ENCODE results near the gene SUN1.
A peak's percentile ranks its signal among the peaks of the same experiment; 100 is the strongest.

The SUN1 gene

DNA sequence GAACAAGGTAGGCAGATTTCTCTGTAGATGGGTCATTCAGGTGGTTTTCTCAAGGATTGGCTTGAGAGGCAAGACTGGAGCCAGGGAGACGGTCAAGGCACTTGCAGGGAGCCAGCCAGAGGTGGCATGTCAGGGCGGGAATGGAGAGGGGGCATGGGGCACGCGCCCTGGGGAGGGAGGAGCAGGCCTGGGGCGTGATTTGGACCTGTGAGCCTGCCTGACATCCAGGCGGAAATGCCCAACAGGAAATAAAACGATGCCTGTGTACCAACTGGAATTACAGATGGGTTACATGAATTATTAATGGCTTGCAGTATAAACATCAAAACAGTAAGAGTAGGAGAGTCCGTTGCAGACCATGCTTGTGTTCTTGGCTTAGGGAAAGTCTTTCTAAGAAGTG is 8.6 kb upstream of the SUN1 start:
- no peak; the same call in 1 of the 3 replicates for ATAC-seq
- TF ChIP-seq, protein P1, sequence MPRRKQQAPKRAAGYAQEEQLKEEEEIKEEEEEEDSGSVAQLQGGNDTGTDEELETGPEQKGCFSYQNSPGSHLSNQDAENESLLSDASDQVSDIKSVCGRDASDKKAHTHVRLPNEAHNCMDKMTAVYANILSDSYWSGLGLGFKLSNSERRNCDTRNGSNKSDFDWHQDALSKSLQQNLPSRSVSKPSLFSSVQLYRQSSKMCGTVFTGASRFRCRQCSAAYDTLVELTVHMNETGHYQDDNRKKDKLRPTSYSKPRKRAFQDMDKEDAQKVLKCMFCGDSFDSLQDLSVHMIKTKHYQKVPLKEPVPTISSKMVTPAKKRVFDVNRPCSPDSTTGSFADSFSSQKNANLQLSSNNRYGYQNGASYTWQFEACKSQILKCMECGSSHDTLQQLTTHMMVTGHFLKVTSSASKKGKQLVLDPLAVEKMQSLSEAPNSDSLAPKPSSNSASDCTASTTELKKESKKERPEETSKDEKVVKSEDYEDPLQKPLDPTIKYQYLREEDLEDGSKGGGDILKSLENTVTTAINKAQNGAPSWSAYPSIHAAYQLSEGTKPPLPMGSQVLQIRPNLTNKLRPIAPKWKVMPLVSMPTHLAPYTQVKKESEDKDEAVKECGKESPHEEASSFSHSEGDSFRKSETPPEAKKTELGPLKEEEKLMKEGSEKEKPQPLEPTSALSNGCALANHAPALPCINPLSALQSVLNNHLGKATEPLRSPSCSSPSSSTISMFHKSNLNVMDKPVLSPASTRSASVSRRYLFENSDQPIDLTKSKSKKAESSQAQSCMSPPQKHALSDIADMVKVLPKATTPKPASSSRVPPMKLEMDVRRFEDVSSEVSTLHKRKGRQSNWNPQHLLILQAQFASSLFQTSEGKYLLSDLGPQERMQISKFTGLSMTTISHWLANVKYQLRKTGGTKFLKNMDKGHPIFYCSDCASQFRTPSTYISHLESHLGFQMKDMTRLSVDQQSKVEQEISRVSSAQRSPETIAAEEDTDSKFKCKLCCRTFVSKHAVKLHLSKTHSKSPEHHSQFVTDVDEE (CRISPR knock-in tag; IDR thresholded peaks at IDR 0.05): no peak
- TF ChIP-seq TCF4 (CRISPR knock-in tag; IDR thresholded peaks at IDR 0.05; ENCODE audit: borderline replicate concordance) (no peak), TOX (CRISPR knock-in tag; IDR thresholded peaks at IDR 0.05; ENCODE audit: borderline replicate concordance) (no peak), ZNF565 (CRISPR knock-in tag; conservative IDR thresholded peaks at IDR 0.05; ENCODE audit: low read depth) (no peak), RARB (CRISPR knock-in tag; IDR thresholded peaks at IDR 0.05) (no peak), ESRRG (CRISPR knock-in tag; IDR thresholded peaks at IDR 0.05) (no peak), ZFP30 (CRISPR knock-in tag; IDR thresholded peaks at IDR 0.05) (no peak), ZNF70 (CRISPR knock-in tag; IDR thresholded peaks at IDR 0.05) (no peak), OSR1 (CRISPR knock-in tag; IDR thresholded peaks at IDR 0.05) (no peak), ZC3H10 (CRISPR knock-in tag; IDR thresholded peaks at IDR 0.05) (no peak), ZNF8 (CRISPR knock-in tag; IDR thresholded peaks at IDR 0.05) (no peak), ISL1 (CRISPR knock-in tag; IDR thresholded peaks at IDR 0.05) (no peak), ZFP3 (CRISPR knock-in tag; IDR thresholded peaks at IDR 0.05) (no peak), BACH2 (CRISPR knock-in tag; IDR thresholded peaks at IDR 0.05; ENCODE audit: borderline replicate concordance) (no peak), CSDC2 (CRISPR knock-in tag; IDR thresholded peaks at IDR 0.05) (no peak)
- TF ChIP-seq, protein P2, sequence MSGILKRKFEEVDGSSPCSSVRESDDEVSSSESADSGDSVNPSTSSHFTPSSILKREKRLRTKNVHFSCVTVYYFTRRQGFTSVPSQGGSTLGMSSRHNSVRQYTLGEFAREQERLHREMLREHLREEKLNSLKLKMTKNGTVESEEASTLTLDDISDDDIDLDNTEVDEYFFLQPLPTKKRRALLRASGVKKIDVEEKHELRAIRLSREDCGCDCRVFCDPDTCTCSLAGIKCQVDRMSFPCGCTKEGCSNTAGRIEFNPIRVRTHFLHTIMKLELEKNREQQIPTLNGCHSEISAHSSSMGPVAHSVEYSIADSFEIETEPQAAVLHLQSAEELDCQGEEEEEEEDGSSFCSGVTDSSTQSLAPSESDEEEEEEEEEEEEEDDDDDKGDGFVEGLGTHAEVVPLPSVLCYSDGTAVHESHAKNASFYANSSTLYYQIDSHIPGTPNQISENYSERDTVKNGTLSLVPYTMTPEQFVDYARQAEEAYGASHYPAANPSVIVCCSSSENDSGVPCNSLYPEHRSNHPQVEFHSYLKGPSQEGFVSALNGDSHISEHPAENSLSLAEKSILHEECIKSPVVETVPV (CRISPR knock-in tag; IDR thresholded peaks at IDR 0.05): no peak
- TF ChIP-seq, protein P3, sequence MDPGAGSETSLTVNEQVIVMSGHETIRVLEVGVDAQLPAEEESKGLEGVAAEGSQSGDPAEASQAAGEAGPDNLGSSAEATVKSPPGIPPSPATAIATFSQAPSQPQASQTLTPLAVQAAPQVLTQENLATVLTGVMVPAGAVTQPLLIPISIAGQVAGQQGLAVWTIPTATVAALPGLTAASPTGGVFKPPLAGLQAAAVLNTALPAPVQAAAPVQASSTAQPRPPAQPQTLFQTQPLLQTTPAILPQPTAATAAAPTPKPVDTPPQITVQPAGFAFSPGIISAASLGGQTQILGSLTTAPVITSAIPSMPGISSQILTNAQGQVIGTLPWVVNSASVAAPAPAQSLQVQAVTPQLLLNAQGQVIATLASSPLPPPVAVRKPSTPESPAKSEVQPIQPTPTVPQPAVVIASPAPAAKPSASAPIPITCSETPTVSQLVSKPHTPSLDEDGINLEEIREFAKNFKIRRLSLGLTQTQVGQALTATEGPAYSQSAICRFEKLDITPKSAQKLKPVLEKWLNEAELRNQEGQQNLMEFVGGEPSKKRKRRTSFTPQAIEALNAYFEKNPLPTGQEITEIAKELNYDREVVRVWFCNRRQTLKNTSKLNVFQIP (CRISPR knock-in tag; IDR thresholded peaks at IDR 0.05; ENCODE audit: borderline replicate concordance, low read depth): no peak
- TF ChIP-seq, protein P4, sequence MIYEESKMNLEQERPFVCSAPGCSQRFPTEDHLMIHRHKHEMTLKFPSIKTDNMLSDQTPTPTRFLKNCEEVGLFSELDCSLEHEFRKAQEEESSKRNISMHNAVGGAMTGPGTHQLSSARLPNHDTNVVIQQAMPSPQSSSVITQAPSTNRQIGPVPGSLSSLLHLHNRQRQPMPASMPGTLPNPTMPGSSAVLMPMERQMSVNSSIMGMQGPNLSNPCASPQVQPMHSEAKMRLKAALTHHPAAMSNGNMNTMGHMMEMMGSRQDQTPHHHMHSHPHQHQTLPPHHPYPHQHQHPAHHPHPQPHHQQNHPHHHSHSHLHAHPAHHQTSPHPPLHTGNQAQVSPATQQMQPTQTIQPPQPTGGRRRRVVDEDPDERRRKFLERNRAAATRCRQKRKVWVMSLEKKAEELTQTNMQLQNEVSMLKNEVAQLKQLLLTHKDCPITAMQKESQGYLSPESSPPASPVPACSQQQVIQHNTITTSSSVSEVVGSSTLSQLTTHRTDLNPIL (CRISPR knock-in tag; IDR thresholded peaks at IDR 0.05; ENCODE audit: low read depth): no peak

DNA sequence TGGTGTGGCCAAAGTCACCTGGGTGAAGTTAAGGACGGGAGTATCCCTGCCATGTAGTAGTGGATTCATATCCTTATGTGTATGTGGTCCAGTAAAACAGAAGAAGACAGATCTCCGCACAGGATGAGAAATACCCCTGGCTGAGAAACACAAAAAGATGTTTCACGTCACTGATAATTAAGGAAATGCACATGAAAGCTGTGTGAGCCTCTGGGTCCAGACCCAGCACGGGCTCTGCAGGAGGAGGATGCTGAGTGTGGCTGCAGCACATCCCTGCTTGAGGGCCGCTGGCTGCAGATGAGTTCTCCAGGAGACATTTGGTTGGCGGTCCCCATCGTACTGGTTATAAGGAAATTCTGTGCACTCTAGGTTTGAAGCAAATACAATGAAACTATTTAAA is 8.2 kb upstream of the SUN1 start:
- no peak for TF ChIP-seq RARB (CRISPR knock-in tag; IDR thresholded peaks at IDR 0.05)
- TF ChIP-seq OSR1 (CRISPR knock-in tag; IDR thresholded peaks at IDR 0.05): no peak
- no peak for TF ChIP-seq TOX (CRISPR knock-in tag; IDR thresholded peaks at IDR 0.05; ENCODE audit: borderline replicate concordance)
- TF ChIP-seq, protein P3 (CRISPR knock-in tag; IDR thresholded peaks at IDR 0.05; ENCODE audit: borderline replicate concordance, low read depth): no peak
- no peak for TF ChIP-seq PPARA (CRISPR knock-in tag; IDR thresholded peaks at IDR 0.05; ENCODE audit: borderline replicate concordance)
- TF ChIP-seq, protein P5, sequence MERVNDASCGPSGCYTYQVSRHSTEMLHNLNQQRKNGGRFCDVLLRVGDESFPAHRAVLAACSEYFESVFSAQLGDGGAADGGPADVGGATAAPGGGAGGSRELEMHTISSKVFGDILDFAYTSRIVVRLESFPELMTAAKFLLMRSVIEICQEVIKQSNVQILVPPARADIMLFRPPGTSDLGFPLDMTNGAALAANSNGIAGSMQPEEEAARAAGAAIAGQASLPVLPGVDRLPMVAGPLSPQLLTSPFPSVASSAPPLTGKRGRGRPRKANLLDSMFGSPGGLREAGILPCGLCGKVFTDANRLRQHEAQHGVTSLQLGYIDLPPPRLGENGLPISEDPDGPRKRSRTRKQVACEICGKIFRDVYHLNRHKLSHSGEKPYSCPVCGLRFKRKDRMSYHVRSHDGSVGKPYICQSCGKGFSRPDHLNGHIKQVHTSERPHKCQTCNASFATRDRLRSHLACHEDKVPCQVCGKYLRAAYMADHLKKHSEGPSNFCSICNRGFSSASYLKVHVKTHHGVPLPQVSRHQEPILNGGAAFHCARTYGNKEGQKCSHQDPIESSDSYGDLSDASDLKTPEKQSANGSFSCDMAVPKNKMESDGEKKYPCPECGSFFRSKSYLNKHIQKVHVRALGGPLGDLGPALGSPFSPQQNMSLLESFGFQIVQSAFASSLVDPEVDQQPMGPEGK (CRISPR knock-in tag; IDR thresholded peaks at IDR 0.05; ENCODE audit: borderline replicate concordance): no peak
- no peak for TF ChIP-seq ZC3H10 (CRISPR knock-in tag; IDR thresholded peaks at IDR 0.05)
- TF ChIP-seq, protein P2 (CRISPR knock-in tag; IDR thresholded peaks at IDR 0.05): no peak
- TF ChIP-seq SNAI2 (CRISPR knock-in tag; IDR thresholded peaks at IDR 0.05): no peak
- no peak for TF ChIP-seq ISL1 (CRISPR knock-in tag; IDR thresholded peaks at IDR 0.05)
- no peak for TF ChIP-seq TCF4 (CRISPR knock-in tag; IDR thresholded peaks at IDR 0.05; ENCODE audit: borderline replicate concordance)
- TF ChIP-seq ZNF8 (CRISPR knock-in tag; IDR thresholded peaks at IDR 0.05): no peak
- TF ChIP-seq ZNF565 (CRISPR knock-in tag; conservative IDR thresholded peaks at IDR 0.05; ENCODE audit: low read depth): no peak
- no peak for TF ChIP-seq CSDC2 (CRISPR knock-in tag; IDR thresholded peaks at IDR 0.05)
- no peak for TF ChIP-seq ZFP3 (CRISPR knock-in tag; IDR thresholded peaks at IDR 0.05)
- TF ChIP-seq GLIS3 (CRISPR knock-in tag; IDR thresholded peaks at IDR 0.05): no peak
- peak; percentile 46 for ATAC-seq

Data from SK-N-SH treated with all-trans-retinoic acid at 6 μM for 48 hours (cell line).